RWPE1 (cell line): ENCODE measurements around the gene HOMER1.

Experiments
- CTCF ChIA-PET: fragments of 350-600 bp; sonication (Branson Sonifier 250); formaldehyde crosslinking; extraction: SDS; loops from one replicate; lab custom pipeline; 2021; lab: Yijun Ruan, JAX
- POLR2A ChIA-PET: fragments of 400-600 bp; formaldehyde crosslinking; extraction: SDS; loops from one replicate; lab custom pipeline; 2020; ENCODE audit warnings: antibody characterized with exemption; ENCODE audit not compliant: low non-redundant PET; lab: Yijun Ruan, JAX
- DNase-seq: peaks from one replicate; pipeline ENCODE4 v3.0.0; 2012; ENCODE audit warnings: low spot score
- H3K27ac ChIP-seq: fragments of 450-650 bp; 2 replicates; pipeline ENCODE4 v1.5.1; 2017
- TF ChIP-seq, protein P1 (sequence below): fragments of 450-650 bp; conservative IDR thresholded peaks from 2 replicates; pipeline ENCODE4 v1.5.1; 2017; ENCODE audit warnings: low read depth, mild to moderate bottlenecking

HOMER1 gene

DNA sequence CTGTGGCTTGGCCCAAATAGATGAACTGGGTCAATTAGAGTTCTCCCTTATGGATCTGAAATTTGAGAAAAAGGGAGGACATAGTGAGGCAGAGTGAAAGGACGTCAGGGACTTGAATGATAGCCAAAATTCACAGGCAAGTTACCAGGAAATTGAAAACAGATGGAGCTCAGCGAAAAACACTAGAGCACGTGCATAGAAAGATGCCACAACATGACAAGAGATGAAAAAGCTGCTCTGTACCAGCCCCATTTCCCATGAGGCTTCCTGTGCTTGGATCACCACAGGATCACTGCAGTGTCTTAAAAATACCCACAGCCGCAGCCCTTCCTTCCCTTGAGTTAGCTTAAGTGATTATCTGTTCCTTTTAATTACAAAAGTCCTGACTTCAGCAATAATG, 39.0 kb upstream of the HOMER1 start:
- ChIA-PET CTCF (interaction anchor here (0.6 to 0.7 kb wide), 2 partner anchors 10 to 70 kb away, joined by 3 read pairs; no protein-coding TSS in a partner anchor), POLR2A (no interaction called here)
- no peak overlapping the region for H3K27ac ChIP-seq
- TF ChIP-seq, protein P1, sequence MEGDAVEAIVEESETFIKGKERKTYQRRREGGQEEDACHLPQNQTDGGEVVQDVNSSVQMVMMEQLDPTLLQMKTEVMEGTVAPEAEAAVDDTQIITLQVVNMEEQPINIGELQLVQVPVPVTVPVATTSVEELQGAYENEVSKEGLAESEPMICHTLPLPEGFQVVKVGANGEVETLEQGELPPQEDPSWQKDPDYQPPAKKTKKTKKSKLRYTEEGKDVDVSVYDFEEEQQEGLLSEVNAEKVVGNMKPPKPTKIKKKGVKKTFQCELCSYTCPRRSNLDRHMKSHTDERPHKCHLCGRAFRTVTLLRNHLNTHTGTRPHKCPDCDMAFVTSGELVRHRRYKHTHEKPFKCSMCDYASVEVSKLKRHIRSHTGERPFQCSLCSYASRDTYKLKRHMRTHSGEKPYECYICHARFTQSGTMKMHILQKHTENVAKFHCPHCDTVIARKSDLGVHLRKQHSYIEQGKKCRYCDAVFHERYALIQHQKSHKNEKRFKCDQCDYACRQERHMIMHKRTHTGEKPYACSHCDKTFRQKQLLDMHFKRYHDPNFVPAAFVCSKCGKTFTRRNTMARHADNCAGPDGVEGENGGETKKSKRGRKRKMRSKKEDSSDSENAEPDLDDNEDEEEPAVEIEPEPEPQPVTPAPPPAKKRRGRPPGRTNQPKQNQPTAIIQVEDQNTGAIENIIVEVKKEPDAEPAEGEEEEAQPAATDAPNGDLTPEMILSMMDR, result no peak
- no peak for DNase-seq

DNA sequence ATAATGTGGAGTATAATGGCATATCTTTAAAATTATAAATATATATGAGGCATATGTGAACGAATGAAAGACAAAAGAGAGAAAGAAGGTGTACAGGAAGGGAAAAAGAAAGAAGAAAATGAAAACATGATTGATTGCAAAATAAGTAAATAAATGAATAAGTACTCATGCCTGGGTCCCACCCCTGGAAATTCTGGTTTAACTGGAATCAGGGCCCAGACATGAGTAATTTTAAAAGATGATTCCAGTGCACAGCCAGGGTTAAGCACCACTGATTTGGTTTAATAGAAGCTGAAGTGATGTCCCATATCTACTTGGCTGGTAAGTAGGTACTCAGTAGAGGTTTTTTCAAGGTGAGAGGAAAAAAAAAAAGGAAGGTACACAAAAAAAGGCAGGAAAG, 34.0 kb upstream of the HOMER1 start:
- POLR2A ChIA-PET, result no interaction called here
- TF ChIP-seq, protein P1, result no peak
- no peak overlapping the region for H3K27ac ChIP-seq
- peak; percentile 89 for DNase-seq
- CTCF ChIA-PET, result interaction anchor here (0.8 to 1.0 kb wide), 2 partner anchors 10 to 17 kb away, joined by 3 to 4 read pairs; no protein-coding TSS in a partner anchor

DNA sequence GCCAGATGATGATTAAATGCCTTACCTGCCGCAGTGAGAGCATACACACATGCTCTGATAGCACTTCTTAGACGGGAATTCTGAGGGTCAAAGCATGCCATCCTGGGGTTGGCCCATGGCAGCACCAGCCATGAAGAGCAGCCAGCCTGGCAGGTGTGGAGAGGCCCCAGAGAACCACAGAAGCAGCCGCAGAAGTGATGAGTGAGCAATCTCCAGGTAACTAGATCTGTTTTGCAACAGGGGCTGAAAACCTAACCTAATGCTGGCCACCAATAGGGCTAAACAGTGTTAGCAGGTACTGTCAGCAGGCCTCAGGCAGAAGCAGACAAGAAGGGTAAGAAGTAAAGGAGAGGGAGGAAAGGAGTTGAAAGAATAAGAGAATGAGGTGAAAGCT, 33.5 kb upstream of the HOMER1 start:
- H3K27ac ChIP-seq, result no peak overlapping the region

DNA sequence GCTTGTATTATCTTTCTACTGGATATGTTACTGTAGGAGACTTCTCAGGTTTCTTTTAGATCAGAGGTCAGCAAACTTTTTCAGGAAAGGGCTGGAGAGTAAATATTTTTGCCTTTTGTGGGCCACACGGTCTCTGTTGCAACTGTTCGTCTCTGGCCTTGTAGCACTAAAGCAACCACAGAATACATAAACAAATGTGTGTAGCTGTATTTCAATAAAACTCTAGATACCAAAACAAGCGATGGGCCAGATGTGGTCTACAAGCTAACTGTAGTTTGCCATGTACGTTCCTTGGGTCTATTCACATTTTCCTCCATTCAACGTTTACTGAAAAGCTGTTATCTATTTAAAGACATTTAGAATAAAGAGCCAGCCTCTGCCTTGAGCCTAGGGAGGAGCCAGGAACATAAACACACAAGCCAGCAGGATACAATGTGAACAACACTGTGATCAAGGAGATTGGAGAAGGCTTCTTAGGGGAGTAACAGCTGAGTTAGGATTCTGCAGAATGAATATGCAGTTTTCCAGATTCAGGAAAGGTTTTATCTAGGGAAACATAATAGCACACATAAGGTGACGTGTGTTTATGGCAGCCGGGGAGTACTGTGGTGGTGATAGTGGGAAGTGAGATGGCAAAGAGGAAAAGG, 33.0 kb upstream of the HOMER1 start:
- DNase-seq, result no peak
- ChIA-PET CTCF (interaction anchor here (0.5 to 0.7 kb wide), 2 partner anchors 118 to 1359 kb away, joined by 3 to 4 read pairs; no protein-coding TSS in a partner anchor), POLR2A (no interaction called here)
- TF ChIP-seq, protein P1, result no peak
- no peak overlapping the region for H3K27ac ChIP-seq

More for the DNA sequence above, 33.5 kb upstream of the HOMER1 start:
- CTCF ChIA-PET, result interaction anchor here (0.5 to 0.7 kb wide), 2 partner anchors 117 to 1360 kb away, joined by 3 to 4 read pairs; no protein-coding TSS in a partner anchor
- POLR2A ChIA-PET, result no interaction called here
- TF ChIP-seq, protein P1, result no peak
- peak; percentile 47 for DNase-seq

DNA sequence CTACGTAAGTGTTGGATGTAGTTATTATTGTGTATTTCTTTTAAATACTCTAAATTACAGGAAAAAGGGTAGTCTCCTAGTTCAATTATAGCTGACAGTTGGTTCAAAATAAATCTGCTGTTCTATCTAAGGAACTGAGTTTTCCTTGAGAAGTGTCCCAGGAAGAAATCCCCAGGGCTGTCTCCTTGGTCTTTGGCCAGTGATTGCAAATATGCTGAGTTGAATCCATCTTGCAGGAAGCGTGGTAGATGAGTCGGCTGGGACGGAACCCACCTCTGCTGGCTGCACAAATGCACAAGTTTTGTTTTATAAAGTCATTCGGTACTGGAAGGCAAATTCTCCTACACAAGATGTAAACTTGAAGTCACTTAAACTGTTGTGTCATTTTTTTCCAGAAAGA, 30.2 kb upstream of the HOMER1 start:
- H3K27ac ChIP-seq, result no peak overlapping the region
- DNase-seq, result no peak
- POLR2A ChIA-PET, result no interaction called here
- TF ChIP-seq, protein P1, result no peak
- CTCF ChIA-PET, result interaction anchor here (0.6 to 0.8 kb wide), 2 partner anchors 54 to 332 kb away, joined by 3 read pairs; no protein-coding TSS in a partner anchor

DNA sequence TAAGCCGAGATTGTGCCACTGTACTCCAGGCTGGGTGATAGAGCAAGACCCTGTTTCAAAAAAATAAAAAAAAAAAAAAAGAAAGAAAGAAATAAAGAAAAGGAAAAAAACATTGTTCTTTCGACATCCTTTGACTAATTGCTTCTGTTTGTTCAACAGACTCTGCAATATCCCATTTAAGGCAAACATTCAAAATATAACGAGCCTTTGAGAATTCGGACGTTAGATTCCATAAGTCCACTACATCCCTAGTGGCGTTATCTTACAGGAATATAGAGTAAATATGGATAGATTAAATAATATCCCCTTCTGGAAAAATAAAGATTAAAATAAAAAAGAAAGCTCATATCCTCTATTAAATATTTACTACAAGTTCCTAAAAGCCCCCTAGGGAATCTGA, 27.0 kb upstream of the HOMER1 start:
- POLR2A ChIA-PET, result no interaction called here
- DNase-seq, result no peak
- H3K27ac ChIP-seq, result no peak overlapping the region
- TF ChIP-seq, protein P1, result no peak
- CTCF ChIA-PET, result interaction anchor here (0.8 kb wide), 1 partner anchor 516 kb away, joined by 4 read pairs; no protein-coding TSS in a partner anchor
